Uterus (tissue), 2 donors: ENCODE measurements around the gene NISCH.

Source experiments
- POLR2A ChIP-seq, 2 donors: fragments of 450-650 bp; IDR thresholded peaks; one replicate each; pipeline ENCODE4 v1.6.1; 2016; ENCODE audit warnings: antibody characterized with exemption in 2 of 2, mild to moderate bottlenecking in 1 of 2, moderate library complexity in 1 of 2
- TF ChIP-seq, protein P1 (sequence below), 4 experiments: fragments of 200-600 bp in 2 of 4; fragments of 450-650 bp in 2 of 4; sonication (generic) in 2 of 4; IDR thresholded peaks; one replicate each; pipeline ENCODE4 v1.5.1; 2016 to 2019; ENCODE audit warnings: antibody characterized with exemption in 4 of 4, mild to moderate bottlenecking in 2 of 4, moderate library complexity in 1 of 4

DNA sequence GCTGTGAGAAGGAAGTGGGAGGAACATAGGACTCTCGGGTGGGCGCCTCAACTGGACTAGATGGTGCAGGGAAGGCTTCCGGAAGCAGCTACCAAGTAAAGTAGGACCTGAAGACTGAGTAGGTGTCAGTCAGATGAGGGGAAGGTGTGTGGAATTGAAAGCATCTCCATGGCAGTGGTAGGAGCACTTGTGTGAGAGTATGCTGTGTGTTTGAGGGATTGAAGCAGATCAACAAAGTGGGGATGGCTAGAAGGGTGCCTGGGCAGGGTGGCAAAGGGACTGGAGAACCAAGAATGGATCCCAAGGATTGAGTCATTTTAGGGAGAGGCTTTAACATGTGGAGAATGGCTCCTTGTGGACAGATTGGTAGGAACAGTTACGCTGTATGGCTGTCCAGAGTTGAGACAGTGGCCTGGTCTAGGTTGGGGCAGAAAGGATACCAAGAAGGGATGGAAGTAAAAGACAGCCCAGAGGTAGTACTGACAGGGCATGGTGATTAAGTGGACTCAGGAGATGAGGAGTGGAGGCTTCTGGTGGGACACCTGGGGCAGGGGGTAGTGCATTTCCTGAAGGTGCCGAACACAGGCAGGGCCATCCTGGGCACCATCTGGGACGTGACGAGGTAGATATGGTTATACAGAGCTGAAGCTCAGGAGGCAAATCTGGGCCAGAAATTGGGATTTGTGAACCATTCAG, 82.5 kb downstream of the NISCH start:
- TF ChIP-seq, protein P1, sequence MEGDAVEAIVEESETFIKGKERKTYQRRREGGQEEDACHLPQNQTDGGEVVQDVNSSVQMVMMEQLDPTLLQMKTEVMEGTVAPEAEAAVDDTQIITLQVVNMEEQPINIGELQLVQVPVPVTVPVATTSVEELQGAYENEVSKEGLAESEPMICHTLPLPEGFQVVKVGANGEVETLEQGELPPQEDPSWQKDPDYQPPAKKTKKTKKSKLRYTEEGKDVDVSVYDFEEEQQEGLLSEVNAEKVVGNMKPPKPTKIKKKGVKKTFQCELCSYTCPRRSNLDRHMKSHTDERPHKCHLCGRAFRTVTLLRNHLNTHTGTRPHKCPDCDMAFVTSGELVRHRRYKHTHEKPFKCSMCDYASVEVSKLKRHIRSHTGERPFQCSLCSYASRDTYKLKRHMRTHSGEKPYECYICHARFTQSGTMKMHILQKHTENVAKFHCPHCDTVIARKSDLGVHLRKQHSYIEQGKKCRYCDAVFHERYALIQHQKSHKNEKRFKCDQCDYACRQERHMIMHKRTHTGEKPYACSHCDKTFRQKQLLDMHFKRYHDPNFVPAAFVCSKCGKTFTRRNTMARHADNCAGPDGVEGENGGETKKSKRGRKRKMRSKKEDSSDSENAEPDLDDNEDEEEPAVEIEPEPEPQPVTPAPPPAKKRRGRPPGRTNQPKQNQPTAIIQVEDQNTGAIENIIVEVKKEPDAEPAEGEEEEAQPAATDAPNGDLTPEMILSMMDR (IDR thresholded peaks at IDR 0.05) = no peak
- no peak for TF ChIP-seq POLR2A (IDR thresholded peaks at IDR 0.05)
